Stimulated activated CD4-positive, alpha-beta T cell treated with anti-CD3 and anti-CD28 coated beads, Interleukin-12 subunit alpha, Interleukin-12 subunit beta, amount 100 ng/mL, for 4 hours (primary cell): ENCODE results near the gene DNAI2.
"Not testable (repeated sequence)": the region's sequence is repeated elsewhere in the genome, so short reads cannot be mapped to it uniquely, and the experiment has no call there.

Experiments used
- DNase-seq: peaks from one replicate; pipeline ENCODE4 v3.0.0-alpha.2; 2020

The DNAI2 gene

GRCh38 chr17:74245871-74246270 is 28.2 kb upstream of the DNAI2 start:
- no peak for DNase-seq

- DNase-seq, result no peak
These were observed 24.3 kb upstream of the DNAI2 start for GRCh38 chr17:74249590-74250270.

- no peak for DNase-seq
These were observed 23.6 kb upstream of the DNAI2 start for GRCh38 chr17:74250324-74250995.

- no peak for DNase-seq
These were observed 23.0 kb upstream of the DNAI2 start for GRCh38 chr17:74251051-74251450.

GRCh38 chr17:74251569-74251968 is 22.5 kb upstream of the DNAI2 start:
- DNase-seq, result no peak

GRCh38 chr17:74252211-74252610 is 21.8 kb upstream of the DNAI2 start:
- DNase-seq, result no peak

- no peak for DNase-seq
These were observed 21.0 kb upstream of the DNAI2 start for GRCh38 chr17:74253036-74253435.

GRCh38 chr17:74257311-74257710 is 16.7 kb upstream of the DNAI2 start:
- DNase-seq, result no peak

GRCh38 chr17:74259667-74260524 is 14.1 kb upstream of the DNAI2 start:
- no peak for DNase-seq

- no peak for DNase-seq
These were observed 13.5 kb upstream of the DNAI2 start for GRCh38 chr17:74260525-74260850.

GRCh38 chr17:74262601-74263000 is 11.4 kb upstream of the DNAI2 start:
- no peak for DNase-seq

- DNase-seq, result not testable (repeated sequence)
These were observed 7.0 kb upstream of the DNAI2 start for GRCh38 chr17:74267054-74267453.

- DNase-seq, result no peak
These were observed 6.5 kb upstream of the DNAI2 start for GRCh38 chr17:74267579-74267978.

GRCh38 chr17:74267987-74268499 is 6.0 kb upstream of the DNAI2 start:
- no peak for DNase-seq

GRCh38 chr17:74268558-74268957 is 5.5 kb upstream of the DNAI2 start:
- no peak for DNase-seq

- no peak for DNase-seq
These were observed 3.7 kb upstream of the DNAI2 start for GRCh38 chr17:74270333-74270732.

- no peak for DNase-seq
These were observed 2.8 kb upstream of the DNAI2 start for GRCh38 chr17:74271281-74271680.

- no peak for DNase-seq
These were observed 2.0 kb upstream of the DNAI2 start for GRCh38 chr17:74271901-74272561.

GRCh38 chr17:74272731-74273201 is 1.3 kb upstream of the DNAI2 start:
- no peak for DNase-seq

GRCh38 chr17:74274709-74275340 is 791 bp downstream of the DNAI2 start:
- DNase-seq, result no peak

GRCh38 chr17:74276051-74276476 is 2.0 kb downstream of the DNAI2 start:
- DNase-seq, result no peak

GRCh38 chr17:74276541-74277009 is 2.5 kb downstream of the DNAI2 start:
- DNase-seq, result no peak
